H9 (cell line): ENCODE data around the gene ARFIP1. TPM values are rescaled to one million over a fixed set of nuclear protein-coding genes. Genes with fewer than 3 reads are reported as not detected.

Source experiments
- DNase-seq: peaks from one replicate; pipeline ENCODE4 v3.0.0-alpha.2; 2017
- H2AFZ ChIP-seq: one replicate; pipeline ENCODE4 v1.6.1; 2013; ENCODE audit warnings: mild to moderate bottlenecking, low read length, control low read depth, moderate library complexity
- H2AK5ac ChIP-seq: 2 replicates; pipeline ENCODE4 v1.6.1; 2013; ENCODE audit warnings: low read length, control low read depth, mixed read lengths; ENCODE audit not compliant: insufficient read length
- H2BK120ac ChIP-seq: one replicate; pipeline ENCODE4 v1.6.1; 2013; ENCODE audit warnings: low read depth, mild to moderate bottlenecking, low read length, control low read depth, inconsistent platforms; ENCODE audit not compliant: poor library complexity, severe bottlenecking
- H2BK12ac ChIP-seq: 2 replicates; pipeline ENCODE4 v1.6.1; 2013; ENCODE audit warnings: low read length, control low read depth, mixed read lengths, low read depth; ENCODE audit not compliant: insufficient read length
- H2BK15ac ChIP-seq: 2 replicates; pipeline ENCODE4 v1.6.1; 2013; ENCODE audit warnings: low read depth, low read length, control low read depth
- H2BK20ac ChIP-seq: one replicate; pipeline ENCODE4 v1.6.1; 2013; ENCODE audit warnings: low read depth, mild to moderate bottlenecking, low read length, control low read depth, inconsistent platforms; ENCODE audit not compliant: poor library complexity, severe bottlenecking
- H2BK5ac ChIP-seq: 2 replicates; pipeline ENCODE4 v1.6.1; 2013; ENCODE audit warnings: low read length, control low read depth, mixed read lengths; ENCODE audit not compliant: insufficient read length
- H3K14ac ChIP-seq: 2 replicates; pipeline ENCODE4 v1.6.1; 2013; ENCODE audit warnings: low read length, control low read depth; ENCODE audit not compliant: insufficient read depth
- H3K18ac ChIP-seq: 2 replicates; pipeline ENCODE4 v1.6.1; 2013; ENCODE audit warnings: low read depth, mild to moderate bottlenecking, mixed read lengths, low read length, control low read depth; ENCODE audit not compliant: insufficient read length
- H3K23ac ChIP-seq: 2 replicates; pipeline ENCODE4 v1.6.1; 2013; ENCODE audit warnings: low read length, control low read depth, mixed read lengths, low read depth; ENCODE audit not compliant: insufficient read length
- H3K23me2 ChIP-seq: 2 replicates; pipeline ENCODE4 v1.6.1; 2013; ENCODE audit warnings: low read depth, mild to moderate bottlenecking, mixed read lengths, low read length, control low read depth; ENCODE audit not compliant: insufficient read length, poor library complexity, severe bottlenecking
- H3K27ac ChIP-seq: 2 replicates; pipeline ENCODE4 v1.5.1; 2013; ENCODE audit warnings: low read length, control low read depth, mixed read lengths, low read depth; ENCODE audit not compliant: insufficient read length
- H3K27me3 ChIP-seq: 2 replicates; pipeline ENCODE4 v1.6.1; 2013; ENCODE audit warnings: low read length, control low read depth, inconsistent platforms; ENCODE audit not compliant: insufficient read depth
- H3K4ac ChIP-seq: 2 replicates; pipeline ENCODE4 v1.6.1; 2013; ENCODE audit warnings: low read depth, mild to moderate bottlenecking, control low read depth, inconsistent platforms, low read length, moderate library complexity
- H3K4me1 ChIP-seq: 2 replicates; pipeline ENCODE4 v1.6.1; 2013; ENCODE audit warnings: low read length, control low read depth, inconsistent platforms; ENCODE audit not compliant: insufficient read depth
- H3K4me2 ChIP-seq: 2 replicates; pipeline ENCODE4 v1.6.1; 2013; ENCODE audit warnings: low read length, control low read depth, mixed read lengths; ENCODE audit not compliant: insufficient read length, insufficient read depth
- H3K56ac ChIP-seq: 2 replicates; pipeline ENCODE4 v1.6.1; 2013; ENCODE audit warnings: low read depth, mild to moderate bottlenecking, mixed read lengths, low read length, control low read depth; ENCODE audit not compliant: insufficient read length
- H3K79me1 ChIP-seq: 2 replicates; pipeline ENCODE4 v1.6.1; 2013; ENCODE audit warnings: low read depth, mild to moderate bottlenecking, moderate library complexity, low read length, control low read depth, inconsistent platforms; ENCODE audit not compliant: insufficient read depth, poor library complexity, severe bottlenecking
- H3K79me2 ChIP-seq: 2 replicates; pipeline ENCODE4 v1.6.1; 2013; ENCODE audit warnings: low read length, control low read depth, inconsistent platforms; ENCODE audit not compliant: insufficient read depth
- H3K9ac ChIP-seq: 2 replicates; pipeline ENCODE4 v1.6.1; 2013; ENCODE audit warnings: low read length, control low read depth, mixed read lengths; ENCODE audit not compliant: insufficient read length; ENCODE audit errors: extremely low read depth
- H3K9me3 ChIP-seq: one replicate; pipeline ENCODE4 v1.6.1; 2013; ENCODE audit warnings: low read depth, low read length, inconsistent platforms; ENCODE audit not compliant: control insufficient read depth
- H3T11ph ChIP-seq: one replicate; pipeline ENCODE4 v1.6.1; 2013; ENCODE audit warnings: mild to moderate bottlenecking, low read length, control low read depth, inconsistent platforms
- H4K20me1 ChIP-seq: one replicate; pipeline ENCODE4 v1.6.1; 2013; ENCODE audit not compliant: control insufficient read depth, insufficient read length, insufficient read depth
- H4K5ac ChIP-seq: 2 replicates; pipeline ENCODE4 v1.6.1; 2013; ENCODE audit warnings: low read depth, mild to moderate bottlenecking, mixed read lengths, low read length, control low read depth; ENCODE audit not compliant: insufficient read length
- H4K8ac ChIP-seq: replicated peaks from 2 replicates; pipeline ENCODE4 v1.6.1; 2013; ENCODE audit warnings: low read length, control low read depth, mixed read lengths, low read depth; ENCODE audit not compliant: insufficient read length
- H4K91ac ChIP-seq: 2 replicates; pipeline ENCODE4 v1.6.1; 2013; ENCODE audit warnings: low read depth, mild to moderate bottlenecking, moderate library complexity, mixed read lengths, low read length, control low read depth; ENCODE audit not compliant: insufficient read length
- H3K27ac Mint-ChIP-seq, 3 experiments: 2 replicates in 2 of 3; 3 replicates in 1 of 3; pipeline ENCODE4 v1.8.0; 2020 to 2021; ENCODE audit warnings: mixed read lengths in 3 of 3, mild to moderate bottlenecking in 1 of 3, moderate library complexity in 1 of 3
- H3K27me3 Mint-ChIP-seq: 2 replicates; pipeline ENCODE4 v1.8.0; 2021; ENCODE audit warnings: low read depth, mild to moderate bottlenecking, moderate library complexity, mixed read lengths
- H3K36me3 Mint-ChIP-seq, 3 experiments: 2 replicates in 2 of 3; 3 replicates in 1 of 3; pipeline ENCODE4 v1.8.0; 2020 to 2021; ENCODE audit warnings: low read depth in 3 of 3, mixed read lengths in 3 of 3; ENCODE audit not compliant: insufficient read depth in 1 of 3
- H3K4me1 Mint-ChIP-seq, 2 experiments: 2 replicates each; pipeline ENCODE4 v1.8.0; 2020; ENCODE audit warnings: mixed read lengths in 2 of 2
- H3K4me3 Mint-ChIP-seq, 2 experiments: 2 replicates in 1 of 2; 3 replicates in 1 of 2; pipeline ENCODE4 v1.8.0; 2020 to 2021; ENCODE audit warnings: mild to moderate bottlenecking in 2 of 2, mixed read lengths in 2 of 2, moderate library complexity in 1 of 2
- H3K9me3 Mint-ChIP-seq, 2 experiments: 2 replicates in 1 of 2; 3 replicates in 1 of 2; pipeline ENCODE4 v1.8.0; 2020; ENCODE audit warnings: mild to moderate bottlenecking in 2 of 2, mixed read lengths in 2 of 2, moderate library complexity in 1 of 2
- CTCF ChIP-seq: fragments of 200-600 bp; sonication (generic); conservative IDR thresholded peaks from 3 replicates; pipeline ENCODE4 v1.8.0; 2021; ENCODE audit warnings: antibody characterized with exemption, mild to moderate bottlenecking
- WGBS: extraction: QIAGEN DNeasy Blood & Tissue Kit; methylation state at CpG from one replicate; pipeline ENCODE4 v1.1.7; 2013; ENCODE audit warnings: missing lambda C conversion rate, low lambda C conversion rate, mixed read lengths; ENCODE audit not compliant: insufficient read length; ENCODE audit errors: extremely low coverage; 5-methylcytosine and 5-hydroxymethylcytosine counted together
- total RNA-seq: library from RNA; stranded (reverse); gene quantifications from 2 replicates; pipeline ENCODE4 v1.2.1, GENCODE V29; 2021

The ARFIP1 gene
- total RNA-seq, 1 experiment from 2014 or later: 30.8 TPM

- H4K8ac ChIP-seq: no peak overlapping the region
- no peak overlapping the region for H2AK5ac ChIP-seq
- no peak overlapping the region for H3T11ph ChIP-seq
- no peaks in the 10 kb centered on the region for H3K23me2 ChIP-seq
- H4K5ac ChIP-seq: no peak overlapping the region
- Mint-ChIP-seq H3K4me3 (no peak overlapping the region), H3K9me3 (peaks cover 10 to 11% of the 10 kb centered on the region in 2 experiments), H3K36me3 (peaks cover 7 to 24% (median 20%) of the 10 kb centered on the region in 3 experiments), H3K27me3 (no peaks in the 10 kb centered on the region), H3K4me1 (peaks cover 15% of the 10 kb centered on the region in 2 experiments), H3K27ac (peak overlapping the region in 1 of 3 experiments; percentile 51; a peak in 1 of 7 replicates)
- H3K79me1 ChIP-seq: peaks cover 3% of the 10 kb centered on the region
- no peak overlapping the region for H3K56ac ChIP-seq
- no peak overlapping the region for H3K4me2 ChIP-seq
- H2AFZ ChIP-seq: no peak overlapping the region
- no peak overlapping the region for H3K9ac ChIP-seq
- H2BK20ac ChIP-seq: no peak overlapping the region
- no peak overlapping the region for H3K23ac ChIP-seq
- no peak overlapping the region for H2BK15ac ChIP-seq
- DNase-seq: no peak
- TF ChIP-seq CTCF: no peak
- H3K27me3 ChIP-seq: no peaks in the 10 kb centered on the region
- no peak overlapping the region for H2BK12ac ChIP-seq
- H2BK5ac ChIP-seq: no peak overlapping the region
- H3K18ac ChIP-seq: no peak overlapping the region
- no peak overlapping the region for H3K4ac ChIP-seq
- H3K9me3 ChIP-seq: no peaks in the 10 kb centered on the region
- no peak overlapping the region for H3K14ac ChIP-seq
- H4K20me1 ChIP-seq: no peaks in the 10 kb centered on the region
- no CpG with 5 or more reads among the region's 3 CpGs for WGBS
- no peak overlapping the region for H3K27ac ChIP-seq
- no peak overlapping the region for H4K91ac ChIP-seq
- H2BK120ac ChIP-seq: no peak overlapping the region
- H3K79me2 ChIP-seq: peaks cover 2% of the 10 kb centered on the region; the same call in 1 of the 2 replicates
- H3K4me1 ChIP-seq: no peaks in the 10 kb centered on the region
Observed at GRCh38 chr4:152806501-152807125, 26.9 kb downstream of the ARFIP1 start.
